ENCODE results near the gene LYG2.
"Not testable (repeated sequence)": the region's sequence is repeated elsewhere in the genome, so short reads cannot be mapped to it uniquely, and the experiment has no call there.

LYG2 gene

DNA sequence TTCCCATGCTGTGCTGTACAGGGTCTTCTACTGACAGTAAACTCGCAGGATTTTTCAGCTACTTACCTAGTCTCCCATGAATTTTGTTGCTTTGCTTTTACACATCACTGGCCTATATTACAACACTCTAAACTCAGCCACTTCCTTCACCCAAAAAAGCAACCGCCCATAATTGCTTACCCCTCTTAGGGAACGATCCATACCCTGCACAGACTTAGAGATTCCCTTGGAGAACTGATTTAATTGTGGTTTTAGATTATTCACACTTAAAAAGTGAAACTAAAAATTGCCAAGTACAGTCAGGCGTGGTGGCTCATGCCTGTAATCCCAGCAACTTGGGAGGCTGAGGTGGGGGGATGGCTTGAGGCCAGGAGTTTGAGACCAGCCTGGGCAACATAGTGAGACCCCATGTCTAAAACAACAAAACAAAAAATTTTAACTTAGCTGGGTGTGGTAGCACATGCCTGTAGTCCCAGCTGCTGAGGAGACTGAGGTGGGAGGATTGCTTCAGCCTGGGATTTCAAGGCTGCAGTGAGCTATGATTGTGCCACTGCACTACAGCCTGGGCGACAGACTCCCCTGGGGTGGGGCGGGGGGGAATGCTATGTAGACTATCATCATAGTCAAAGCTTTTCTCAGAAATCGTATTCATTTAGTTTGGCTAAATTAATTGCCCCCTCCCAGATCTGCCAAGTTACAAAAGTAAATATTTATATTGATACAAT is 55.2 kb downstream of the LYG2 start:
- DNase-seq (ENCODE audit: low spot score) = no peak

DNA sequence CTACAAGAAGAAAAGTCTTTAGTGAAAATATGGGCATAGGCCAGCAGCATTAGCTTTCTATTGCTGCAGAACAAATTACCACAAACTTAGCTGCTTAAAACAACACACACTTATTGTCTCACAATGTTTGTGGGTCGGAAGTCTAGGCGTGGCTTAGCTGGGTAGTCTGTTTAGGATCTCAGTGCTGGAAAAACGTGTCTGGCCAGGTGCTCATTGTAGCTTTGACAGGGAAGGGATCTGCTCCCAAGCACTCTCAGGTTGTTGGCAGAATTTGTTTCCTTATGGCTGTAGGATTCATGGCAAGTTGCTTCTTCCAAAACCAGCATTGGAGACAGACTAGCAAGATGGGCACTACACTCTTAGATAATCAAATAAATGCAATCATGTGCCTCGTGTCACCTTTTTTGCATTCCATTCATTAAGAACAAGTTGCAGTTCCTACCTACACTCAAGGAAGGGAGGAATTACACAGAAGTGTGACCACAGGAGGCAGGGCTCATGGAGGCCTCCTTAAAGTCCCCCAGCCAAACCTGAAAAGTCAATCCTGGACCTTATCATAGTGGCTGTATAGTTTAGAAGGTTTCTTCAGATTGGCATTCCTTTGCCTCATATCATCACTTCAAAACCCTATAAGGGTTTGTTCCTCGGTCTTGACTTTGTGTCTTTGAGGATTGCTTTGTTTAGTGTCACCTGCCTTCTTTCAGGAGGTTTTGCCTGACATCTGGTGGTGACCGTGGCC is 57.2 kb downstream of the LYG2 start:
- DNase-seq (ENCODE audit: low spot score) = no peak

DNA sequence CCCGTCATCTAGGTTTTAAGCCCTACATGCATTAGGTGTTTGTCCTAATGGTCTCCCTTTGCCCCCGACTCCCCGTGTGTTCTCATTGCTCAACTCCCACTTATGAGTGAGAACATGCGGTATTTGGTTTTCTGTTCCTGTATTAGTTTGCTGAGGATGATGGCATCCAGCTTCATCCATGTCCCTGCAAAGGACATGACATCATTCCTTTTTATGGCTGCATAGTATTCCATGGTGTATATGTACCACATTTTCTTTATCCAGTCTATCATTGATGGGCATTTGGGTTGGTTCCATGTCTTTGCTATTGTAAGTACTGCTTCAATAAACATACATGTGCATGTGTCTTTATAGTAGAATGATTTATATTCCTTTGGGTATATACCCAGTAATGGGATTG is 63.1 kb downstream of the LYG2 start:
- DNase-seq (ENCODE audit: low spot score) = not testable (repeated sequence)

Measured in hematopoietic multipotent progenitor cell treated with erythropoietin and hydrocortisone succinate and interleukin-3 and kit ligand, for 15 days (in vitro differentiated cells).